GM18499 (cell line): ENCODE results near the gene FUT6.
"Not testable (repeated sequence)": the region's sequence is repeated elsewhere in the genome, so short reads cannot be mapped to it uniquely, and the experiment has no call there.

Experiments
- ATAC-seq: cut with Tn5 transposase; IDR thresholded peaks from one replicate; pipeline ENCODE4 v1.9.1; 2021; ENCODE audit warnings: moderate number of reproducible peaks; ENCODE audit not compliant: insufficient read depth, unreplicated experiment

FUT6 gene

DNA sequence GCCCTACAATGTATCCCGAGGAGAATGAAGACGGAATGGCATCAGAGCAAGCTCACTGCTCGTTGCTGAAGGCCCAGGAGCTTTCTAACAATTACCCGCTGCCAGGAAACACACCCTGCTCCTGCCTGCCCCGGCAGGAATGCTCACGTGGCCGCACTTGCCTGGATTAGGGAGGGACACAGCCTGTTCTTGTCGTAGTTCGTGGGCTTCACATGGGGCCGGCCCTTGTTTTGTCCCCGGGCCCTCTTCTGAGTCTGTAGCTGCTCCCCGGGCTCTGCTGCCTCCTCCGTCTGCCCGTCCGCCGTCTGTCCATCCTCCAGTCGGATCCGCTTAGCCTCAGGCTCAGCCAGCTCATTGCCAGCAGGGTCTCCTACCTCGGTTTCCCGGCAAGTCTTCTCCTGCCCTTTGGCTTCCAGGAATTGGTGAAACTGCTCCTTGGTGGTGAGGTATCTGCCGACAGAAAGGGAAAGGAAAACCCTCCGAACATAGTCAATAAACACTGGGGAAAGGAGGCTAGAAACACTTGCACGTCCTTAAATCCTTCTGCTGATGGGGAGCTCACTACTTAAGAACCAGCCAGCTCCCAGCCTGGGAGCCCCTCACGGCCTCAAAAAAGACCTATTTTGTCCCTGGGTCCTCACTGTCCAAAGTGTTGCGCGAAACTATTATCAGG is 49.5 kb downstream of the FUT6 start:
- ATAC-seq: no peak

DNA sequence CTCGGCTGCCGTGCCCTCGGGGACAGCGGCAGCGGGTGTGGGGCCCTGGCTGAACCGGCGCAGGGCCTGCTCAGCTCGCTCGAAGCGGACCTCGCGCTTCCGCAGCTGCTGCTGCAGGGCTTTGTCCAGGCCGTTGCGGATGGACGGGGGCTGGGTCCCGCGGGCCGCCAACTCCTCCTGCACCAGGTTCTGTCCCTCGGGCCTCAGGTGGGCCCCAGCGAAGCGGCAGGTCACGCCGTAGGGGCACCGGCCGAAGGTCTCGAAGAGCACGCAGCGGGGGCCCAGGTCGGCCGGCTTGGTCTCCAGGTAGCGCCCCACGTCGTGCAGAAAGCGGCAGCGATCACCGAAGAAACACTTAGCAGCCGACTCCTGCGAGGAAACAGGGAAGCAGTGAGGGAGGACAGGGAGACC is 50.1 kb downstream of the FUT6 start:
- ATAC-seq: no peak

DNA sequence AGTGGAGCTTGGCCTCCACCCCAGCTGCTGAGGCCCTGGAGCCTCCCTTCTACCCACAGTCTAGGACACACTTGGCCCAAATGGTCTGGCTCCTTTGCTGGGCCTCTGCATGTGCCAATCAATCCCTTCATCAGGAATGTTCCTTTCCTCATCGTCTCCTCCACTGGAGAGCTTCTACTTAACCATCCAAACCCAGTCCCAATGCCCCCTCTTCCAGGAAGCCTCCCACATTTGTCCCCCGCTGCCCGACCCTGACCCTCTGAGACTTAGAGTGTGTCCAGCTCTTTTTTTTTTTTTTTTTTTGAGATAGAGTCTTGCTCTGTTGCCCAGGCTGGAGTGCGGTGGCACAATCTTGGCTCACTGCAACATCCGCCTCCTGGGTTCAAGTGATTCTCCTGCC is 51.1 kb downstream of the FUT6 start:
- ATAC-seq: no peak

DNA sequence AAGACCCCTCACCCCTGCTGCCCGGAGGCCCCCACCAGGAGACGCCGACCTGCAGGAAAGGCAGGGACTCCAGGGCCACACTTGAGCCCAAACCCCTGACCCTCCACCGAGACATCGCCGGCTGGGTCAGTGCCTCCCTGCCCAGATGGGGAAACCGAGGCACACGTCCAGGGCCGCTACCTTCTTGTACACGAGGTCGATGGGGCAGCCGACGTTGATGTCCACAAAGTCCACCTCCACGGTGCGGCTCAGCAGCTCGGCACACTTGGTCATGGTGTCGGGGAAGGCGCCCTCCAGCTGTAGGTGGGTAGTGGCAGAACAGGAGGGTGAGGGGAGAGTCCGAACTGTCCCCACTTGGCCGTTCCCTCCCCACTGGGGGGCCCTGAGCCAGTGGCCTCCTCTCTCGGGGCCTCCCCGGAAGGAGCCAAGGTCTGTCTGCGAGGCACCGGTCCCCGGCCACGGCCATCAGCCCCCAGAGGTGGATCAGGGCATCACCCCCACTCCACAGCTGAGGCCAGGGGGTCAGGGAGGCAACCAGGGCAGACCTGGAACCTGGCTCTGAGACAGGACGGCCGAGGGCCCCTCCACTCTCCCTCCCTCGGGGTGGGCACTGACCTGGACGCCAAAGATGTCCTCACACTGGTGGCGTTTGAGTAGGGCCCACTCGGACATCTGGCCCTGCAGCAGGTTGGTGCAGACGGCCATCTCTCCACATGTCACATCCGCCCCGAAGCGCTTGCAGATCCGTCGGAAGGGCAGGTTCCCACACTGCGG is 51.9 kb downstream of the FUT6 start:
- ATAC-seq: no peak

DNA sequence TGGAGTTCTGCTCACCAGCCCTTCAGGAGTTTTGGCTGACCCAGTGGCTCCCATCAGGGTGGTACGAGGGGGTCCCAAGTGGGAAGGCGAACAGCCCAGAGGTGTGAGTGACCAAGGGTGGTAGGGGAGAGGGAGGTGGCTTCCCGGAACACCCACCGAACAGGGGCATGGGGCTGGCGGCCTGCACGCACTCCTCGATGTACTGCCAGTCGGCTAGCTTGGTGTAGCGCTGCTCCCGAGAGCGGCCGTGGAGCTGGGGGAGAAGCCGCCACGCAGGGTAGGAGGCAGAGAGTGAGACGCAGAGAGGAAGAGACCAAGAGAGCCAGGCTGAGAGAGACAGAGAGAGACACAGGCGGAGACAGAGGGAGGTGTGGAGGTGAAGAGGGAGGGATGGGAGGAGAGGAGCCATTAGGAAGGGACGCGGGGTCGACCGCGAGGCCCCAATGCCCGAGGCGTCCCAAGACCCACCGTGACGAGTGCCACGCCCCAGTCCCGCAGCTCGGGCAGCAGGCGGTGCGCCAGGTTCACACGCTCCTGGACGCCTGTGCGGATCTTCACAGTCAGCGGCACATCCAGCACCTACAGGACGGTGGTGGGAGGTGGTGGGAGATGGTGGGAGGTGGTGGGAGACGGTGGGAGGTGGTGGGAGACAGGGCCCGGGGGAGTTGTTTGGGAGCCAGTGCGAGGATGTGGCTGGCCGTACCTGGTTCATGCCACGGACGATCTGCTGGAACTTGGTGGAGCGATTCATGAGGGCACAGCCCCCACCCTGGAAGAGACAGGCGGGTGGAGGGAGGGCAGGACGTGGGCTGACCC is 52.7 kb downstream of the FUT6 start:
- no peak for ATAC-seq

DNA sequence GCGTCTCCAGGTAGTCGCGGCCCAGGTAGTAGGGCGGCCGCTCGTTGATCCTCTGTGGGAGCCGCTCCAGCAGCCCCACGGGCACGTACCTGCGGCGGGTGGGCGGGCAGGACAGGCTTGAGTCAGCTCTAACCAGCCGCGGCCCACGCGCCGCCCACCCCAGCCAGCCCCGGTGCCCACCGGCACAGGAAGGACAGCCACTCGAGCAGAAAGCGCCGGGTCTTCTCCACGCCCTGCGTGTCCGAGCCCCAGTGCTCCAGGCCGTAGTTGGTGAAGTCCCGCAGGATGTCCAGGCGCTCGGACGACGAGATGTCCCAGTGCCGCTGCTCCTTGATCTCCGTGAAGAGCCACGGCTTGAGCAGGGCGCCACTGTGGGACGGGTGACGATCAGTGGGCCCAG is 54.1 kb downstream of the FUT6 start:
- no peak for ATAC-seq

DNA sequence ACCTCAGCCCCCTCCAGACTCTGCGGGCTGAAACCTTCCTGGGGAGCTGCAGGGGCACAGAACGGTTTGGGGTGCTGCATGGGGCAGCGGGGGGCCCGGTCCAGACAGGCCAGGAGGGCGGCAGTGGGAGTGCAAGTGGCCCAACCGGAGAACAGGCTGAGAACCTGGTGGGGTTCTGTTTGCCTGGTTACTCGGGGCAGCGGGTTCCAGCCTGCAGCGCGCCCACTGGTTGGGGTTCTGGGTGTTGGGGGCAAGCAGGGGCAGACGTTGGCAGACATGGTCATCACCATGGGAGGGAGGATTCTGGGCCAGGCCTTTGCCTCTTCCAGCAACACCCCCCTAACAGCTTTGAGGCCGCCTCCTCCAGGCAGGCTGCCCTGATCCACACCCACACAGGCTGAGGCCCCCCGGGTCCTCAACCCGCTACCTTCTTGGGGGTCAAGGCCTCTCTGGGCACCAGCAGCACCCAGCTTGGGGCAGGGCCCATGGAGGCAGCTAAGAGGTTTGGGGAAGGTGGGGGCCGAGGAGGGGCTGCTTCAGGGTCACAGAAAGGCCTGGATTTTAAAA is 54.8 kb downstream of the FUT6 start, which contains the start of gene PRR22:
TSS of gene PRR22 (minus strand) at position 166 of the 567 bp plus-strand sequence. CDS start at position 80, 86 bp downstream.
- ATAC-seq: no peak

DNA sequence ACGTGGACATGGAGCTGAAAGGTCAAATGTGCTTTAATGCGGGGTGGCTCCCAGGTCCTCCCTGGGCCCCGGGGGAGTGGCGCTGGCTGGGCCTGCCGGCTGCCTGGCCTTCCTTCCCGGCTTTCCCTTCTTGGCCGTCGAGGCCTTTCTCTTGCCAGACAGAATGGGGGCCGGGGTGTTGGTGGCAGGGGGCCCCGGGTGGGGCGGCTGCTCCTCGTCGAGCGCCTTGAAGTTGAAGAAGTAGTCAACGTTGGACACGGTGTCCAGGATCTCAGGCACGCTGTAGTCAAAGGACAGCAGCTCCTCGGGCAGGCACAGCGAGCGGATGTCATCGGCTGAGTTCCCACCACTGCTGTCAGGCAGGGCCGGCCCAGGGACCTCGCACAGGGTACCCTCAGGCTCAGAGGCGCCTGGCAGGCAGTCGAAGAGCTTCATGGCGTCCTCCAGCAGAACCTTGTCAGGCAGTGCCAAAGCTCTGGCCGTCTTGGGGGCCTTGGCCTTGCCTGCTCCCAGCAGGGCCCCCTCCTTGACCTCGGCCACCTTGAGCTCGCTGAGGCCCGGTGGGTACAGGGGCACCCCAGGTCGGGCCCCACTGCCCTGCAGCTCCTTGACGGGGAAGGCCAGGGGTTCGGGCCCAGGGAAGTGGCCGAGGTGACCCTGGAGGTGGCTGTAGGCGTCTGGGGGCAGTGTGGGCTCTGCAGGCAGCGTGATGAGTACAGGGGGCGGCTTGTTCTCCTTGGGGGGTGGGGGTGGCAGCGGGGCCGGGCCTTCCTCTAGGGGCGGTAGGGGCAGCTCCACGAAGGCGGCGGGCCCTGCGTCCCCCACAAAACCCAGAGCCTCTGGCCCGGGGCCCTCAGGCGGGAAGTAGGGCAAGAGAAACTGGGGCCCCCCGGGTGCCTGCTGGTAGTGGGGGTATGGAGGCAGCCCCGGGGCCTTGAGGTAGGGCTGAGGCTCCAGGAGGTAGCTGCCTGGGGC is 56.3 kb downstream of the FUT6 start:
- ATAC-seq: no peak

DNA sequence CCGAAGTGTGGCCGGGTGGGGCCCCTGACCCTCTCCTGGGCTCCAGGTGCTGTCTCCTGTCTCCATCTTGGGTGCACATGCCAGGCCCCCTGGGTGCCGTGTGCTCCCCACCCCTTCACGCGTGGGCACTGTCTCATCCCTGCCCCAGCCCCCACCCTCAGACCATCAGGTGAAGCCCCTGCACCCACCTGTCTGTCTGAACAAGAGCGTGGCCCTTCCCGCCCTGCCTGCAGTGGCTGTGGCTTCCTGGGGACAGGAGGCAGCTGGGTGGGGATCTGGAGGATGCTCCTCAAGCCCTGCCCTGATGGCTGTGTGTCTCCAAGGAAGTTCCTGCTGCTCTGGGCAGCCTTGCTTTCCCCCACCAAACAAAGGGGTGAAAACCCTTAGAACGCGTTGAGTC is 57.2 kb downstream of the FUT6 start:
- ATAC-seq: no peak

DNA sequence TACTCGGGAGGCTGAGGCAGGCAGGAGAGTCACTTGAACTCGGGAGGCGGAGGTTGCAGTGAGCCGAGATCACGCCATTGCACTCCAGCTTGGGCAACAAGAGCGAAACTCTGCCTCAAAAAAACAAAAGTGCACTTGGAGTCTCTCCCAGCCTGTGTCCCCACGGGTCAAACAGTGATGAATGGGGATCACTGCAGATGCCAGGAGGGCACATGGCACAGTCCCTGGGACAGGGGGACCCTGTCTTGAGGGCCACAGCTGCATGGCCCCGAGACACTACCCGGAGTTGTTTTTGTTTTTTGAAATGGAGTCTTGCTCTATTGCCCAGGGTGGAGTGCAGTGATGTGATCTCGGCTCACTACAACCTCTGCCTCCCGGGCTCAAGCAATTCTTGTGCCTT is 58.6 kb downstream of the FUT6 start:
- not testable (repeated sequence) for ATAC-seq
